A549 (cell line): ENCODE measurements around the gene ASB5. TPM values are rescaled to one million over a fixed set of nuclear protein-coding genes. Genes with fewer than 3 reads are reported as not detected.

ENCODE experiments used
- ATAC-seq, 2 experiments: fragments of 200-7000 bp in 1 of 2; fragments of >200 bp in 1 of 2; cut with Nextera tagmentation in 1 of 2; cut with Tn5 transposase in 1 of 2; 3 replicates each; pipeline versions ENCODE4 v1.8.0 to v1.9.1; 2018 to 2020; ENCODE audit warnings: mild to moderate bottlenecking in 1 of 2, moderate library complexity in 1 of 2
- CTCF ChIA-PET: fragments of 300-600 bp; sonication (Branson Sonifier 250); formaldehyde crosslinking; extraction: SDS; loops from one replicate; lab custom pipeline; 2021; ENCODE audit warnings: antibody characterized with exemption, inconsistent platforms; lab: Yijun Ruan, JAX
- POLR2A ChIA-PET: fragments of 350-600 bp; formaldehyde crosslinking; extraction: SDS; loops from one replicate; lab custom pipeline; 2021; ENCODE audit warnings: antibody characterized with exemption, inconsistent platforms; lab: Yijun Ruan, JAX
- DNase-seq, 2 experiments: peaks; one replicate each; pipeline versions ENCODE4 v3.0.0 to v3.0.0-alpha.2; 2011 to 2016; ENCODE audit warnings: low read depth in 1 of 2, low spot score in 1 of 2
- FAIRE-seq: peaks from 2 replicates; lab custom pipeline; 2011; peaks lifted over from hg19 to GRCh38; lab: Jason Lieb, UNC
- H3K27ac ChIP-seq, 2 experiments: fragments of >200 bp; sonication (Bioruptor Twin); formaldehyde crosslinking; 3 replicates each; pipeline ENCODE4 v1.5.1; 2016 to 2017
- H3K4me1 ChIP-seq: fragments of >200 bp; sonication (Bioruptor Twin); formaldehyde crosslinking; 3 replicates; pipeline ENCODE4 v1.6.1; 2016
- H3K4me2 ChIP-seq: fragments of >200 bp; sonication (Bioruptor Twin); formaldehyde crosslinking; 3 replicates; pipeline ENCODE4 v1.6.1; 2016
- H3K4me3 ChIP-seq: fragments of >200 bp; sonication (Bioruptor Twin); formaldehyde crosslinking; 3 replicates; pipeline ENCODE4 v1.5.1; 2016
- H3K9me3 ChIP-seq: fragments of >200 bp; sonication (Bioruptor Twin); formaldehyde crosslinking; 3 replicates; pipeline ENCODE4 v1.6.1; 2016
- BCL3 ChIP-seq: fragments of >200 bp; sonication (Bioruptor Twin); formaldehyde crosslinking; IDR thresholded peaks from 3 replicates; pipeline ENCODE4 v1.6.1; 2016
- CEBPB ChIP-seq, 2 experiments: fragments of >200 bp in 1 of 2; sonication (Bioruptor Twin) in 1 of 2; formaldehyde crosslinking in 1 of 2; IDR thresholded peaks; 2 replicates each; pipeline ENCODE4 v1.6.1; 2012 to 2016
- E2F6 ChIP-seq: IDR thresholded peaks from 2 replicates; pipeline ENCODE4 v1.6.1; 2012; ENCODE audit warnings: low read depth, borderline replicate concordance
- EHF ChIP-seq: fragments of 250-450 bp; sonication (Bioruptor Pico); IDR thresholded peaks from 2 replicates; pipeline ENCODE4 v1.5.0; 2020; ENCODE audit warnings: mild to moderate bottlenecking
- EHMT2 ChIP-seq: fragments of 200-600 bp; sonication (generic); IDR thresholded peaks from 2 replicates; pipeline ENCODE4 v1.6.1; 2016; ENCODE audit warnings: antibody characterized with exemption, low read depth, mild to moderate bottlenecking, moderate library complexity
- FOSB ChIP-seq: fragments of 250-450 bp; sonication (Bioruptor Pico); IDR thresholded peaks from 2 replicates; pipeline ENCODE4 v1.5.0; 2020; ENCODE audit warnings: mild to moderate bottlenecking, moderate library complexity
- FOSL2 ChIP-seq, 2 experiments: fragments of 450-650 bp in 1 of 2; fragments of >200 bp in 1 of 2; sonication (Bioruptor Twin) in 1 of 2; formaldehyde crosslinking; IDR thresholded peaks; 2 replicates each; pipeline versions ENCODE4 v1.5.0 to v1.6.1; 2016 to 2020; ENCODE audit warnings: mild to moderate bottlenecking in 1 of 2, moderate library complexity in 1 of 2
- FOXS1 ChIP-seq: fragments of 250-450 bp; sonication (Bioruptor Pico); IDR thresholded peaks from 2 replicates; pipeline ENCODE4 v1.5.0; 2020; ENCODE audit warnings: mild to moderate bottlenecking, moderate library complexity
- HEYL ChIP-seq: fragments of 250-450 bp; sonication (Bioruptor Pico); IDR thresholded peaks from 2 replicates; pipeline ENCODE4 v1.8.0; 2021; ENCODE audit warnings: mild to moderate bottlenecking, moderate library complexity
- HOXA7 ChIP-seq: fragments of 250-450 bp; sonication (Bioruptor Pico); IDR thresholded peaks from 2 replicates; pipeline ENCODE4 v1.5.0; 2020; ENCODE audit warnings: mild to moderate bottlenecking, moderate library complexity
- HOXB5 ChIP-seq: fragments of 250-450 bp; sonication (Bioruptor Pico); IDR thresholded peaks from 2 replicates; pipeline ENCODE4 v1.5.0; 2020; ENCODE audit warnings: mild to moderate bottlenecking, moderate library complexity
- MAX ChIP-seq: IDR thresholded peaks from 2 replicates; pipeline ENCODE4 v1.6.1; 2012
- NFE2L2 ChIP-seq: fragments of 150-350 bp; conservative IDR thresholded peaks from 2 replicates; pipeline ENCODE4 v1.6.1; 2014; ENCODE audit warnings: low read length
- PHF8 ChIP-seq: fragments of 200-600 bp; sonication (generic); IDR thresholded peaks from 2 replicates; pipeline ENCODE4 v1.6.1; 2016; ENCODE audit warnings: low read depth, mild to moderate bottlenecking, antibody characterized with exemption, moderate library complexity, borderline replicate concordance
- RFX5 ChIP-seq: fragments of 450-650 bp; IDR thresholded peaks from 2 replicates; pipeline ENCODE4 v1.7.1; 2014; ENCODE audit warnings: antibody characterized with exemption, mild to moderate bottlenecking, moderate library complexity
- RNF2 ChIP-seq: fragments of 200-600 bp; sonication (generic); IDR thresholded peaks from 2 replicates; pipeline ENCODE4 v1.6.1; 2016; ENCODE audit warnings: low read depth, mild to moderate bottlenecking, antibody characterized with exemption, moderate library complexity, borderline replicate concordance
- TFCP2L1 ChIP-seq: fragments of 250-450 bp; sonication (Bioruptor Pico); IDR thresholded peaks from 2 replicates; pipeline ENCODE4 v1.5.0; 2021; ENCODE audit warnings: mild to moderate bottlenecking
- ZNF302 ChIP-seq: fragments of 250-450 bp; sonication (Bioruptor Pico); IDR thresholded peaks from 2 replicates; pipeline ENCODE4 v1.9.0; 2021; ENCODE audit warnings: inconsistent platforms, mild to moderate bottlenecking, moderate library complexity
- ZSCAN20 ChIP-seq: fragments of 250-450 bp; sonication (Bioruptor Pico); IDR thresholded peaks from 2 replicates; pipeline ENCODE4 v1.8.0; 2022; ENCODE audit warnings: mild to moderate bottlenecking, moderate library complexity
- WGBS: methylation state at CpG from one replicate; pipeline ENCODE4 v1.1.6; 2017; ENCODE audit errors: missing lambda C conversion rate; 5-methylcytosine and 5-hydroxymethylcytosine counted together
- polyA plus RNA-seq, 4 experiments: library from polyadenylated mRNA; depleted of rRNA in 3 of 4; stranded (reverse); fragments of >200 nt; fragmentation: RNase III in 1 of 4; extraction: RNeasy Plus Mini Kit Qiagen cat#74134 plus additional on column Dnase treatment in 1 of 4; gene quantifications; 2 replicates in 3 of 4; 3 replicates in 1 of 4; pipeline ENCODE4 v1.2.3, GENCODE V29; 2011 to 2017
- TF ChIP-seq, protein P1 (sequence below): fragments of >200 bp; sonication (Bioruptor Twin); formaldehyde crosslinking; IDR thresholded peaks from 3 replicates; pipeline ENCODE4 v1.5.1; 2016

The ASB5 gene
- polyA plus RNA-seq, 2 of the 4 experiments (the other 2 are of a cell fraction): not detected

DNA sequence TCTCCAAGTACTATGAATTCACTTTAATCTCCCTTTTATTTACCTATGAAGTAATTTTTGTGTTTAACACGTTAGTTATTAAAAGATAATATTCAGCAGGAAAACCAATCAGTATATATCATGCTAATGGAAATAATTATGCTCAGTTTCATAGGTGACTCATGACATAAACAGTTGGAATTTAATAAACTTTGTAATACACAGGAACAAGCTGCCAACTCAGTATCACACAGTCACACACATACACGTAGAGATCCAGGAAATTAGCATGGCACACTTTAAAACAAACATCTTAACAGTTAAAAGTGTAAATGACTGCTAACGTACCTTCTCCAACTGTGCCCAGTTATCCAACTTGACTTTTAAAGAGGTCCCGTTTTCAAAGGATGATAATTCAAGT, 75.9 kb downstream of the ASB5 start:
- no peak for DNase-seq
- 32% methylated on average over 4 of the region's 4 CpGs for WGBS
- ChIA-PET CTCF (interaction anchor here (0.5 kb wide), 1 partner anchor 52 kb away, joined by 3 read pairs; no protein-coding TSS in a partner anchor), POLR2A (no interaction called here)
- ATAC-seq: no peak
- TF ChIP-seq RNF2 (no peak), HEYL (CRISPR knock-in tag) (no peak), ZNF302 (CRISPR knock-in tag) (no peak), EHMT2 (no peak), MAX (no peak), RFX5 (no peak), HOXA7 (CRISPR knock-in tag) (no peak), HOXB5 (no peak), CEBPB (IDR thresholded peaks at IDR 0.05) (no peak), E2F6 (no peak), TFCP2L1 (CRISPR knock-in tag) (no peak), FOSB (no peak), EHF (CRISPR knock-in tag) (no peak), ZSCAN20 (CRISPR knock-in tag) (no peak), BCL3 (no peak), PHF8 (no peak), NFE2L2 (no peak), FOSL2 (IDR thresholded peaks at IDR 0.05) (no peak), FOSL2 (CRISPR knock-in tag; IDR thresholded peaks at IDR 0.05) (no peak)
- TF ChIP-seq, protein P1, sequence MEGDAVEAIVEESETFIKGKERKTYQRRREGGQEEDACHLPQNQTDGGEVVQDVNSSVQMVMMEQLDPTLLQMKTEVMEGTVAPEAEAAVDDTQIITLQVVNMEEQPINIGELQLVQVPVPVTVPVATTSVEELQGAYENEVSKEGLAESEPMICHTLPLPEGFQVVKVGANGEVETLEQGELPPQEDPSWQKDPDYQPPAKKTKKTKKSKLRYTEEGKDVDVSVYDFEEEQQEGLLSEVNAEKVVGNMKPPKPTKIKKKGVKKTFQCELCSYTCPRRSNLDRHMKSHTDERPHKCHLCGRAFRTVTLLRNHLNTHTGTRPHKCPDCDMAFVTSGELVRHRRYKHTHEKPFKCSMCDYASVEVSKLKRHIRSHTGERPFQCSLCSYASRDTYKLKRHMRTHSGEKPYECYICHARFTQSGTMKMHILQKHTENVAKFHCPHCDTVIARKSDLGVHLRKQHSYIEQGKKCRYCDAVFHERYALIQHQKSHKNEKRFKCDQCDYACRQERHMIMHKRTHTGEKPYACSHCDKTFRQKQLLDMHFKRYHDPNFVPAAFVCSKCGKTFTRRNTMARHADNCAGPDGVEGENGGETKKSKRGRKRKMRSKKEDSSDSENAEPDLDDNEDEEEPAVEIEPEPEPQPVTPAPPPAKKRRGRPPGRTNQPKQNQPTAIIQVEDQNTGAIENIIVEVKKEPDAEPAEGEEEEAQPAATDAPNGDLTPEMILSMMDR: no peak
- H3K4me2 ChIP-seq: peak overlapping the region; percentile 21; the same call in 1 of the 3 replicates
- no peaks in the 10 kb centered on the region for H3K9me3 ChIP-seq
- FAIRE-seq: no peak
- H3K27ac ChIP-seq: no peak overlapping the region; a peak in 1 of 6 replicates
- H3K4me3 ChIP-seq: no peak overlapping the region
- peaks cover 7% of the 10 kb centered on the region; the same call in 2 of the 3 replicates for H3K4me1 ChIP-seq

GRCh38 chr4:176191974-176192373, 77.0 kb downstream of the ASB5 start:
- Histone ChIP-seq H3K4me1 (peaks cover 7% of the 10 kb centered on the region; the same call in 2 of the 3 replicates), H3K4me3 (no peak overlapping the region), H3K4me2 (no peak overlapping the region)
- TF ChIP-seq FOXS1 (CRISPR knock-in tag): no peak
- TF ChIP-seq, all 56 proteins: peak for 0
- no peak overlapping the region for H3K27ac ChIP-seq
- ChIA-PET POLR2A (no interaction called here), CTCF (no interaction called here)
- no peaks in the 10 kb centered on the region for H3K9me3 ChIP-seq
- ATAC-seq (no peak), DNase-seq (peak in 1 of 2 experiments; percentile 29), FAIRE-seq (no peak)
- WGBS: 10% methylated on average over 1 of the region's 1 CpG
